DMS79 (cell line): Measurements from ENCODE around the gene PAX5.

ENCODE experiments used
- DNase-seq: peaks from one replicate; lab custom pipeline; 2025; lab: John Stamatoyannopoulos, UW

The PAX5 gene

DNA sequence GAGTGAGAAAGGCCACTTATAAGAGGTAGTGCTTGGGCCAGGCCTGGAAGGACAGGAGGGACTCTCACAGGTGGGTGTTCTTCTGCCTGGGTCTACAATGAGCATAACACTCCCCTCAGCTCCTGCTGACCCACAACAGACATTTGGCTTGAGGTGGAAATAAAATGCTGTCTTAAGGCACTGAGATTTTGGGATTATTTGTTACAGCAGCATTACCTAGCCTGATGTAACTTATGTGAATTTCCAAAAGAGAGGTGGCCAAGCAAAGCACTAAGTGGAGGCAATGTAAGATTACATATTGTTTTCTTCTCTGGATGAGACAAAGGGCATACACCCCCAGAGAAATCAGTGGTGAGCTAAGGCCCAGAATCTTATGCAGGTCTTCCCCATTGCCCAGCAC is 221.5 kb downstream of the PAX5 start:
- no peak for DNase-seq

DNA sequence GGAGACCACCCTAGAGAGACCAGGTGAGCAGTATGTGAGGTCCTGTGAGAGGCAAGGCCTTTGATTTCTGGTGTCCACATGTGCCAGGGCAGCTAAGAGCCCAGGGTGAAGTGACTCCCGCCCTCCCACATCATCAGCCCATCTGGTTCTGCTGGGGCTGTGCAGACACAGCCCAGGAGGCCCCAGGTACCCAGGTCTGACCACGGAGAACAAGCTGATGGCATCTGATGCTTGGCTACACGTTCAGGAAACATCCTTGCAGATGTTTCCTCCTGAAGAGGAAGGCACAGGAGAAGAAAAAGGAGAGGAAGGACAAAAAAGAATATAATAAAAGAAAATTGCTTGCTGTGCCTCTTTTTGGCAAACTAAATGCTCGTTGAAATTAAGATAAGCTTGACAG is 225.8 kb downstream of the PAX5 start:
- no peak for DNase-seq

DNA sequence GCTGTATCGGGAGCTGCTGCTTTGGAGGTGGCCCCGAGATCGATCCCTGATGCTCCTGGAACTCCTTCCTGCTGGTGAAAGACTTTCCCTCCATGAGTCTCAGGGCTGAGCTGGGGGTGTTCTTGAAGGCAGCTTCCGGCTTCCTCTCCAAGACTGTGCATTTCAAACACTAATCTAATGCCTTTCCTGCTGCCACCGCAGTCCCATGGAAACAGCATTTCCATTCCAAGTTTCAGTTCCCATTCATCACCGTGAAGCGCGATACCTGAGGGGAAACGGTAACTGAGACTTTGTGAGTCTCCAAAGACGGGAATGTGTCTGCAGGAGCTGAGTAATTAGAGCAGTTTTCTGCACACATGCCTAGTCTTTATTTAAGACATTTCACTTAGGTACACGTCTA is 230.1 kb downstream of the PAX5 start:
- DNase-seq, result no peak

DNA sequence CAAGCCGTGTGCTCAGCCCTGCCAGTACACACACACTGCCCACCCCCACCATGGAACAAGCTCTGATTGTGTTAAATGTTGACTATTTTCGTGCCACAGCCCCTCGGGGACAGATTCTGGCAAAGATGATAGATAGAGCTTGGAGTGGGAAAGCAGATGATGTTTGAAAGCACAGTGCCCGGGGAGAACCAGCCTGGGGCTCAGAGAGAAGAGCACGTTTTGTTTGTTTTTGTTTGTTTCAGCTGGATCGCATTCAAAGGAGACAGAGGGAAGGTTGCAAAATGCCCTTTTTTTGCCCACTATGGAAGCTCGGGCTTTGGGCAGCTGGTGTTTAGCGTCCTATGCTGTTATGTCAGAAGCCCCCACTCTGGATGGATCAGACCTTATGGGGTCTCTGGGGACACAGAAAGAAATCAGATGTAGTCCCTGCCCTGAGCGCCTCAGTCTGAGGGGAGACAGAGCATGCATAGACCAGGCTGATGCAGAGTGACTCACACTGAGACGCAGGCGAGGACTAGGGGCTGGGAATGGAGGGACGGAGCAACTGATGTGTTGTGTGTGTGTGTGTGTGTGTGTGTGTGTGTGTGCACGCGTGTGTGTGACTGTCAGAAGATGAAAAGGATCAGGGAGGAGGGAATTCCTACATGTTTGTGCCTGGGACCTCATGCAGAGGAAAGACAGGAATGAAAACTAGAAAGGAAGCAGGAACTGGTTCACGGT is 231.7 kb downstream of the PAX5 start:
- DNase-seq, result no peak

DNA sequence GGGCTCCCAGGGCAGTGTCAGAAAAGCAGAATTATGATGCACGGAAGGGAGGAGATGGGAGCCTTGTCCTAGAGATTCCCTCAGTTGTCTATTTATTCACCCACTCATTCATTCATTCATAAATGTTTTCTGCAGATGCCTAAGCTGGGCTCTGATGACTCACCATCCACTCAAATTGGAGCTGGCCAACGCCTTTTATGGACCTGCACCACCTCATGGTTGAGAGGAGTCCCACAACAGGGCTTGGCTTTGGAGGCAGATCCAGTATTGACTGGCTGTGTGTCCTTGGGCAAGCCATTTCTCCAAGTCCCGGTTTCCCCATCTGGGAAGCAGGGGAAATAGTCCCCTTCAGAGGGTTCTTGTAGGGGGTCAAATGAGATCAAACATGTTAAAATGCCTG is 233.6 kb downstream of the PAX5 start:
- no peak for DNase-seq

DNA sequence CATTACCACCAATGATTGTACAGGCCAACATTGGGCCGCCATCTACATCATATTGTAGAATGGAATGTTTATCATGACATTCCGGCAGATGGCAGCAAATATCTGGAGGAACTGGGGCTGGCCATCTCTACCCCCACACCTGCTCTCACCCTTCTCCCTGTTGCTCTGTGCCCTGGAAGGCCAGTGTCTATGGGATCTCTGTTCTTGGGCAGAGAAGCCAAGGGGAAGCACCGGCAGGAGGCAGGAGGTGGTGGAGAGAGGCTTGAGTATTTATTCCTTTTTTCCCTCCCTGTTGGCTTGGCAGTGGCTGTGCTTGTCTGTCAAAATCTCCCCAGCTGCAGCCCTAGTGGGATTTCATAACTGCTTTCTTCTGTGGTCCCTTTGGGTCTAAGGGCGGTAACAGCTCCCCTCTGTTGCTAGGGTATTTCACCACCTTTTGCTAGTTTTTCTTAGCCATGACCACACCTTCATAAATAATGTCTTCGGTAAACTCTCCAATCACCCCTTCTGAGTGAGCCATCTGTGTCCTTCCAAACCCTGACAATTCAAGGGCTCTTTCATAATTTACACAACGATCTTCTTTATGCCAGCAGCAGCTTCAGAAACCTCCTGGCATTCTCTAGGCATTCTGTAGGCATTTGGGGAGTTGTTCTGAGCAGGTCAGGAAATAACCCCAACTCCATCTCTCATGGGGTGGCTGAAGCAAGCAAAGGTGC is 235.6 kb downstream of the PAX5 start:
- DNase-seq, result peak; percentile 23

DNA sequence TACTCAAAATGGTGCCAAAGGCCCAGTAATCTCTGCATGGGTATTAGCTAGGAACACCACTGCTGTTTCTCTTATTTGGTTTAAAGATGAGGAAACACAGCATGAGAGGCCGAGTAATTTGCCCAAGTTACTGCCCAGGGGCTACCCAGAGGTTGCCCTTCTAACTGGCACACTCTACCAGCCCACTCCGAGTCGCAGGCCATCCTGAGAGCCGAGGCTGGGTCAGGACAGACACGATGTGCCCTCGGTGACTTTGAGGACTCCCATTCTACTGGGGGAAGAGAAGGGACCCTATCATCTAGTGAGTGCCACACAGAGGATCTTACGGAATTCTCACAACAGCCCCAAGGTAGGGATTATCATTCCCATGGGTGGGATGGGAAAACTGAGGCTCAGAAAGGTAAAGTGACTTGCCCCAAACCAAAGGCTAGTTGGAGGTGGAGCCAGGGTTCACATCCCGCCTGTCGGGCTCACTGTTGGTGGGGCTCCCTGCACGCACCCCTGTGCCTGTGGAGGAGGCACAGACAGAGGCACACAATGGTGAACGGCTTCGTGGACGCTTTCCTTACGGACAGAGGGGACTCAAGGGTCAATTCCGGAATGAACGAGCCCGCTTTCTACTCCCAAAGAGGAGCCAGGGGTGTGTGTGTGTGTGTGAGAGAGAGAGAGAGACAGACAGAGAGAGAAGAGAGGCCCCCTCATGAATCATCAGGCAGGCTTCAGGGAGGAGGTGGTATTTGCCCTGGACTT is 236.4 kb downstream of the PAX5 start:
- no peak for DNase-seq

DNA sequence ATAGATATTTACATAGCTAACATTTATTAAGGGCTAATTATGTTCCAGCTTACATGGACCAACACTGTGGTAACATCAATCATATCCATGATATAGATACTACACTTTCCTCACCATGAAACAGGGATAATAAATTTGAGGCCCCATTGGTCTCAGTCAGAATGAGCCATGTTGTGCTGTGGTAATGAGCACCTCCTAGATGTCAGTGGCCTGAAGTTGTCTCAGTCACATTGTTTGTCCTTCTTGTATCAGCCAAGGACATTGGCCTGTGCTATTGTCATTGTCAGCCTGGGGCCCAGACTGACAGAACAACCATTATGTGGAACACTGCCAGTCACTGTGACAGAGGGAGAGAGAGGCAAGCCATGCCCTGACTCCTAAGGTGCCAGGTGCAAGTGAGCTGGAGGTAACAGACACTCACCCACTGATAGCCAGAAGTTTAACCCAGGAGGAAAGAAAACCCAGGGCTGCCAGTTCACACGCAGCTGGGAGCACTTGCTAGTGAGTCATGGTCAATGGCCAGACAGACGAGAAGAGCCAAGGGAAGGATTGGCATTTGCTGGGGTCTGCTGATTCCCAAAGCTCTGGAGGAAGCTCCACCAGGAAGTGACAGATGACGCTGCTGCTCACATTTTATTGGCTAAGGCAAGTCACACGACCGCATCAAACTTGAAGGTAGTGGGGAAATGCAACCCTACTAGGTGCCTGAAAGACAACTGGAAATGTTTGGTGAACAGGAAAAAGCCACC is 237.2 kb downstream of the PAX5 start:
- DNase-seq, result no peak

DNA sequence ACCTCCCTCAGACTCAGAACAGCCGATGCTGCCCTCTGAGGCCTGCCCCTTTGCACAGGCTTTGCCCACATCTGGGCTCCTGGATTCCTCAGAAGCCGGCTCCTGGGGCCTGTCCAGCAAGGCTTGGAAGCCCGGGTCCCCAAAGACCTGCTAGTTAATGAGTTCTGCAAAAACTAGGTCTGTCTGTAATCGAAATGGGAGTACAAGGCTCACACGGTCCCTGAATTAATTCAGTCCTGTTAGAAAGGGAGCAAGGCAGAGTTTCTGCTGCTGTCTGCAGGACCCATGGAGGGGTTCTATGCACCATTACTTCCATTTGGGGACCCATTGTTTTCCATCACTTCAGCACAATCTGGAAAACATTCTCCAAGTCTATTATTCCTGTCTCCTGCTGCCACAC is 239.6 kb downstream of the PAX5 start:
- no peak for DNase-seq

DNA sequence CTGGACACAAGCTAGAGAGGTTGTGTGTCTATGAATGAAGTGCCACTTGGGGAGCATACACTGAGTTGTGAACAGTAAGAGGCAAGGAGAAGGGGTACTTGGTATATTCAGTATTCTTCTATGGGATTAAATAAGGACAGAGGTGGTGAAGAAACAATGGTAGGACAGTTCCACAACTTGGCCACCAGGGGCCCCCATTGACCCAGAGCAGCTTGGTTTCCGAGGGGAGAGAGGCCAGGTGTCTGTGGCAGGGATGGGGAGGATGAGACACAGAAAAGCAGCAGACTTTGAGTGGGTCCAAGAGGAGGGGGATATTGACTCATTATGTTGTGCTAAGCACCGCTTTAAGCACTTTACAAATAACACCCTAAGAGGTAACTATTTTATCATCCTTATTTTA is 240.8 kb downstream of the PAX5 start:
- DNase-seq, result no peak

DNA sequence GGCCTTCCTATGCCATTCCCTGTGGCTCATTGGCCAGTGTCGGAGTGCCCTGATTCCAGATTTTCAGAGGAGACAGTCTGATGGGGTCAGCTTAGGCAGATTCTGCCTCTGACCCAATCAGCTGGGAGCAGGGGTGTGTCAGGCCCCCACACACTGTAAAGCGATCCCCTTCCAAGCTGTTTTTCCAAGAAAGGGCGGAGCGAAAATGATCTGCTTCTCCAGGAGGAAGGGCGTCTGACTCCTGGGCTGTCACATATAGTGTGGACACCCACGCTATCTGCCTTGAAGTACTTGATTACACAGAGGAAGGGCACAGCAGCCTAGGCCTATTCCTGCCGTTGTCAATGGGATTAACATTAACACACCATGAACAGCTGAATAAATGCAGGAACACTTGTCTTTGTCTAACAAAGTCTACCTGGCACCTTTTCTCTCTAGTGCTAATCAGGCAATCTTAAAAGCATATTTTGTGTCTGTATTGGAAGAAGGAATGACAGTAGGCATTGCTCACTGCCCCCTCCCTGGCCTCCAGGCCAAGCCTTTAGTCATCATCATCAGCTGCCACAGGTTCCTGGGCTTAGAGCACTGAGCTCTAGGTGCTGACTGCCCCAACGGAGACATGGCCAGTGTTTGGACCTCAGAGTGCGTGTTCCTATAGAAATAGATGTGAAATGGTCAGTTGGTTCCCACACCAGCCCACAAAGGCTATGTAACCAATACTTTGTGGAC is 242.7 kb downstream of the PAX5 start:
- DNase-seq, result no peak

DNA sequence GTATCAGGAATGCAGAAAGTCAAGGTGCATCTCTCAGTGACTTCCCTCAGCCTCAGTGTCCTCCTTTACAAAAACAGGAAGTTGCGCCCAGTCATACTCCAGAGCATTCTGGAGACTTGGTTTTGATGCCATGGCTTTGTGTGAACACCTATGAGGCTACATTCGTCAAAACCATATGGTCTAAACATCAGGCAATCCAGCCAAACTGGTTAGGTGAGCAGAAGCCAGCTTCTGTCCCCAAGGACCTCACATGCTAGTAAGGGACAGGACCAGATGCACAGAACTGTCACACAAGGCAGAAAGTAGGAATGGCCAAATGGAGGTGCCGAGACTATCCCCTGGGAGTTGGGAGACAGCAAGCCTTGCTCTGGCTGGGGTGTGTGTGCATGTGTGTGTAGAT is 244.2 kb downstream of the PAX5 start:
- no peak for DNase-seq

DNA sequence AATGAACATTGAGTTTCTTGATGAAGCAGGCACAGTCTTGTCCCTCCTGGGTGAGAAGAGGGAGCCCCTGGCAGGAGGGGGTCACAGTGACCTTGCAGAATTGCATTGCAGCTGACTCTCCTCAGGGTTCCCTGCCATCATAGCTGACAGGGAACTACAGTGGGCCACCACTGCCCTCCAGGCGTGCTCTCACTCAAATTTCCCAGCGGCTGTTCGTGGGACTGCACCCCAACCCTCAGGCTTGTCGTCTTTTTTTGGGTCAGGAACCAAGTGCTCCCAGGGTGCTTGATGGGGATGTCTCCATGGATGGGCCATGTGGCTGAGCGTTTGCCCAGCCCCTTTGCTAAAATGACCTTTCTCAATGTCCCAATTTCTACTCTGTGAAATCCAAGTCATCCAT is 245.5 kb downstream of the PAX5 start:
- DNase-seq, result no peak

DNA sequence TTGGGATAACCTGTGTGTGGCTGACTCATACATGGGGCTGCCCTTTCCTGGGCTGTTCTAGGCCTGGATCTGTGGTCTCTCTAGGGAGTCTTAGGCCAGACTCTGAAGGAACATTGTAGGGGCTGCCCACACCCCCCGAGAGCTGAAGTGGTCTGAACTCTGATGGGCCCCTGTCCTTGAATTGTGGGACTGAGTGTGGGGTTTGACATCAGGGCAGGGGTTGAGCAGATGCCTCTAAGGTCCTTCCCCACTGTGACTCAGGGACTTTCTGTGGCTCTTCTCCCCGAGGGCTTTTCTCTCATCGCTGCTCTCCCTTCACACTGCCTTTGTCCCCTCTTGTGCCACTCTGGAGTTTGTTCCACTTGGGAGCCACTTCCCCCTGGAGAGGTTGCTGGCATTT is 246.4 kb downstream of the PAX5 start:
- no peak for DNase-seq
